EL (cell line): ENCODE data around the gene PPIP5K1.
"Not testable (repeated sequence)": the region's sequence is repeated elsewhere in the genome, so short reads cannot be mapped to it uniquely, and the experiment has no call there.

Experiments
- DNase-seq: peaks from one replicate; pipeline ENCODE4 v3.0.0-alpha.2; 2016

Gene PPIP5K1

DNA sequence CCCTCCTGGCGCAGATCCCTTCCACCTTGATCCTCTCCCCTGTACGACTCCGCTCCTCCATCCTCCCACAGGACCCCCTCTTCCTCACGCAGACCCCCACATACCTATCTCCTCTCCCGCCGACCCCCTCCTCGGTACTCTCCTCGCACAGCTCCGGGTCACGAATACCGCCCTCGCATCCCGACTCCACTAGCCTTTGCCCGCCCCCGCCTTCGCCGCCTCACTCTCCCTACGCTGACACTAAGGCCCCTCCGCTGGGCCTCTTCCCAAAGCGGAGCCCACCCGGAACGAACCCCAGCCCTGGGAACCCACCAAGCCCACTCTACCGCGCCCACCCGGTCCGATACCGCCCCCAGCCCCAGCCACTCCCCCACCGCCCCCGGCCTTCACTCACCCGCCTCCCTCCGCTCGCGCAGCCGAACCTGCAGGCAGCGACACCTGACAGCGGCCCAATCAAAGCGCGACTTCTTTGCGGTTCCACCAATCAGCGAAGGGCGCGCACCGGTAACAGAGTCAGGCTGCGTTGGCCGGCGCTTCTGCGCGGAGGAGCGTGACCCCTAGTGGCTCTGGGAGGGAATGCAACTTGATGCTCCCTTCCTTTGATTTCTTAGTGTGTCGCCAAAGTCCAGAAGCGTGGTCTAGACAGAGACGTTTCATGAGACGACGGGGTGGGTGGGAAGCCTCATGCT, at the start of gene PPIP5K1:
Gene PPIP5K1, minus strand, starts transcription at position 431 of the 689 bp plus-strand sequence. CDS start 5,704 bp downstream, outside the sequence.
- not testable (repeated sequence) for DNase-seq

DNA sequence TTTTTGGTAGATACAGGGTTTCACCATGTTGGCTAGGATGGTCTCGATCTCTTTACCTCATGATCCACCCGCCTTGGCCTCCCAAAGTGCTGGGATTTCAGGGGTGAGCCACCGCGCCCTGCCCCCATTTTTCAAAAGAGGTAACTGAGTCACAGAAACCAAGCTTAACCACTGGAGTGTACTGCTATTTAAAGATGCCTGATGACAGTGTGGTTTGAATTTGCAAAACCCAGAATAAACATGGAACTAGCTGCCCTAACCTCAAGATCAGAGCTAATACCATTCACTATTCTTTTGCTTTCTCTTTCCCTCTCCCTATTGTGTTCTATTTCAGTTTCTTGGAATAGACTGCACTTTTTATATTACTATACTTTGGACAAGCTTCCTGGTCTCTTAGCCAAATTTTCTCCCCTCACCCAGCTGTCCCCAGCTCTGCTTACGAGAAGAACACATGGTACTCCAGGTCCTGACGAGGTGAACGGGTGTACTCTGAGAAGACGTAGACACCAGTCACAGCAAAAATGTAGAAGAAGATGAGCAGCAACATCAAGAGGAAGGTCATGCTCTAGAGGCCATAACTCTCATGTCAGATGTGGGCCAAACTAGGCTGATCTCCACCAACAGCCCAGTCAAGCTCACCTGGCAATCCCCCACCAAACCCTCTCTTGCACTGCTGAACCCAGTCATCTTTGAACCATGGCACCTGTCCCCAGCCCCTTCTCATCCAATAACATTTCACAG, 48.6 kb upstream of the PPIP5K1 start:
- DNase-seq: not testable (repeated sequence)

DNA sequence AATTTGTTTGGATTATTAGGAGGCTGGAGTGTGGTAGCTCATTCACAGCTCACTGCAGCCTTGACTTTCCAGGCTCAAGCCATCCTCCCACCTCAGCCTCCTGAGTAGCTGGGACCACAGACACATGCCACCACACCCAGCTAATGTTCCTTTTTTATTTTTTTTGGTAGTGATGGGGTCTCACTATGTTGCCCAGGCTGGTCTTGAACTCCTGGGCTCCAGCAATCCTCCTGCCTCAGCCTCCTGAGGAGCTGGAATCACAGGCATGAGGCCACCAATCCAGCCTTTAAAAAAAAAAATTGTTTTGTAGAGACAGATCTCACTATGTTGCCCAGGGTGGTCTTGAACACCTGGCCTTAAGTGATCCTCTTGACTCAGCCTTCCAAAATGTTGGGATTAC, 36.9 kb upstream of the PPIP5K1 start:
- DNase-seq: not testable (repeated sequence)

DNA sequence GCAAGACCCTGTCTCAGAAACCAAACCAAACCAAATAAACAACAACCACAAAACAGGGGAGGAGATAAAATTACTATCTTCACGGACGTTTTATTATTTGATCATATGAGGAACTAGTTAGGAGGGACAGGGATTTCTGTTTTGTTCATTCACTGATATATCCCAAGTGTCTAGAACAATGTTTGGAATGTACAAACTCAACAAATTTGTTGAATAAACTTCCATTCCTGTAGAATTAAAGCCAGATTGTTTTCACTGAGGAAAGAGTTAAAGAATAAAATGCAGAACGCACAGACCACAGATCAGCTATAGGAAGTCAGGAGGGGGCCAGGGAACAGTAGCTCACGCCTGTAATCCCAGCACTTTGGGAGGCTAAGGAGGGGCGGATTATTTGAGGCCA, 35.1 kb upstream of the PPIP5K1 start:
- DNase-seq: no peak

DNA sequence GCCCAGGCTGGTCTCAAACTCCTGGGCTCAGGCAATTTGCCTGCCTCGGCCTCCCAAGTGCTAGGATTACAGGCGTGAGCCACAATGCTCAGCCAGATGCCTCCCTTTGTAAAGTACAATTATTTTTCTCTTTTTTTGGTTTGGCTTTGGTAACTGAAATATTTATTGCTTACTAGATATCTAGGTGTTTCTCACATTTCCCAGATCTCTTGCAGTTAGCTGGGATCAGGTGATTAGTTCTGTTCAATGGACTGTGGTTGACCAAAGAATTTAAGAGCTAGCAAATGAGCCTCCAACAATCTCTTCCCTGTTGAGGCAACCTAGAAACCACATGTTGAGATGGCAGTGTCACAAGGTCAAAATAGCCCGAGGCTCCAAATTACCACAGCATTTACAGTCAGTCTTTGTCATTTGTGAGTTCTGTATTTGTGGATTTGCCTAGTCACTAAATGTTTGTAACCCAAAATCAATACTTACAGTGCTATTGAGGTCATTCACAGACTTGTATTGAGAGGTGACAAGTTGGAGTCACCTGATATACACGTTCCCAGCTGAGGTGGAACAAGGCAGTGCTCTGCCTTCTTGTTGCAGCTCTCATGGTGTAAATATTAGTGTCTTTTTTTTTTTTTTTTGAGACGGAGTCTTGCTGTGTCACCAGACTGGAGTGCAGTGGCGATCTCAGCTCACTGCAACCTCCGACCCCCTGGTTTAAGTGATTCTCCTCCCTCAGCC, 32.2 kb upstream of the PPIP5K1 start:
- peak; percentile 19 for DNase-seq

DNA sequence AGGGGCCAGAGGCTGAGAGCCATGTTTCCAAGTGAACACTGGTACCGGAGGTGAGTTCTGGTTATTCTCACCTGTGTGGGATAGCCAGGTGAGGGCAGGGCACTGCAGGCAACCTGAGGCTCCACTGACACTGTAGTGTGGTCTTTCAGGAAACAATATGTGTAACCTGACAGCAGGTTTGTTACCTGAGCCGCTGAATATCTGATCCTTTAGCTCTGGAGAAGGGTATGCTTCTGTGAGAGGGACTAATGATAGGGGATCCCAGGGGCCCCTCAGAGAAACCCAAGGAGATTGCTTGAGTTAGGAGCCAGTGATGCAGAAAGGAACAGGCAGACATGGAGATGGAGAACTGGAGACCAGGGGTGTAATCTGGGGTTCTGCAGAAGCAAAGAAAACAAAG, 28.7 kb upstream of the PPIP5K1 start, which contains the start of gene STRC:
Gene STRC, minus strand, starts transcription at position 101 of the 400 bp plus-strand sequence. Its CDS starts 78 bp downstream, at position 23.
- DNase-seq: not testable (repeated sequence)

DNA sequence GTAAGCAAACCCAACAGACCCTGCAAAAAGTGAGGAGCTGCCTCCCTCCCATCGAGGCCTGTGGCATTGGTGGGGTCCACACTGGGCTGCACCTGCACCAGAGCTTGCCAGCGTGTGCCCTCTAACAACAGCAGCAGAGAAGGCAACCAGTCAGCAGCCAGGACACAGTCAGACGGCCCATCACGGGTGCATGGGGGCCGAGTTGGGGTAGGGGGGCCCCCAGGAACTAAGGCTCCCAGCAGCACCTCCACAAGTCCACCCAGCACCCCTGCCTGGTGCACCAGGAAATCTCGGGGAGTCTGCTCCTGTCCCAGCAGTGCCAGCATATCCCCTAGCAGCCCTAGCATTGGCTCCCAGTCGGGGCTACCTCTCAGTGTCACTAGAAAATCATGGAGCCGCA, 27.7 kb upstream of the PPIP5K1 start:
- DNase-seq: not testable (repeated sequence)

DNA sequence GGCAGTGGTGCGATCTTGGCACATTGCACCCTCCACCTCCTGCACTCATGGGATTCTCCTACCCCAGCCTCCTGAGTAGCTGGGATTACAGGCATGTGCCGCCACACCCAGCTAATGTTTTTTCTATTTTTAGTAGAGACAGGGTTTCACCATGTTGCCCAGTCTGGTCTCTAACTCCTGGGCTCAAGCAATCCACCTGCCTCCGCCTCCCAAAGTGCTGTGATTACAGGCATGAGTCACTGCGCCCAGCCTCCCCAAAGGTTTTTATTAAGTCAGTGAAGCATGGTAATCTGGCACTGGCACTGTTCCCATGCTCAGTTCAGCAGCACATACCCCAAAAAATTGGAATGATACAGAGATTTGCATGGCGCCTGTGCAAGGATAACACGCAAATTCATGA, 12.2 kb upstream of the PPIP5K1 start:
- peak; percentile 16 for DNase-seq

DNA sequence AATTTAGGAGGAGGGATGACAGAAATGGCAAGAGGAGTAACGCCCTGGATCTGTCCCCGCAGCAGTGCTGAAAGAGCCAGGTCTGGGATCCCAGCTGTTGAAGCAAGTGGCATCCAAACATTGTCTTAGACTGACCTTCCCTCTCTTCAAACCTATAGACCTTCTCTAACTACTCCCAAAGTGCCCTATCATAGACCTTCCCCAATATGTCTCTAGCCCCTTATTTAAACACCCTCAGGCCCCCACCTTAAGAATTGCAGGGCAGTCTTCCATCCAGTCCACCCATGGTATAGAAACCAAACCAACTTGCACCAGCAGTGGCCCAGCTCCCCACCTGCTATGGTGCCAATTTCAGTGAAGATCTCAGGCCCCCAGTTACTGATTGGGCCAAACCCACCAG, 10.2 kb upstream of the PPIP5K1 start:
- not testable (repeated sequence) for DNase-seq

DNA sequence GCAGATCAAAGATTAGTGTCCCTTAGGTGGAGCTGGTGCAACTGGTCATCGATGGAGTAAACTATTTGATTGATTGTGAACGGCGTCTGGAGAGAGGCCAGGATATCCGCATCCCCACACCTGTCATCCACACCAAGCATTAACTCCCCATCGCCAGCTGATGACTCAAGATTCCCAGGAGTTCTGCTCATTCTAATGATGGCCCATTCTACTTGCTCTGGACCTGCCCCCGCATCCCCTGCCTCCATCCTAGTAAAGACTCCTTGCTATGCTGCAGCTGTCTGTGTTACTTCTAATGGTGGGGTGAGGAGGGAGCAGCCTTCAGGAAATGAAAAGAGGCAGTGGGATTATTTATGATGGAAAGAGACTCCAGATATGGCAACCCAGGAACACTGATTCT, 9.1 kb upstream of the PPIP5K1 start:
- DNase-seq: not testable (repeated sequence)

DNA sequence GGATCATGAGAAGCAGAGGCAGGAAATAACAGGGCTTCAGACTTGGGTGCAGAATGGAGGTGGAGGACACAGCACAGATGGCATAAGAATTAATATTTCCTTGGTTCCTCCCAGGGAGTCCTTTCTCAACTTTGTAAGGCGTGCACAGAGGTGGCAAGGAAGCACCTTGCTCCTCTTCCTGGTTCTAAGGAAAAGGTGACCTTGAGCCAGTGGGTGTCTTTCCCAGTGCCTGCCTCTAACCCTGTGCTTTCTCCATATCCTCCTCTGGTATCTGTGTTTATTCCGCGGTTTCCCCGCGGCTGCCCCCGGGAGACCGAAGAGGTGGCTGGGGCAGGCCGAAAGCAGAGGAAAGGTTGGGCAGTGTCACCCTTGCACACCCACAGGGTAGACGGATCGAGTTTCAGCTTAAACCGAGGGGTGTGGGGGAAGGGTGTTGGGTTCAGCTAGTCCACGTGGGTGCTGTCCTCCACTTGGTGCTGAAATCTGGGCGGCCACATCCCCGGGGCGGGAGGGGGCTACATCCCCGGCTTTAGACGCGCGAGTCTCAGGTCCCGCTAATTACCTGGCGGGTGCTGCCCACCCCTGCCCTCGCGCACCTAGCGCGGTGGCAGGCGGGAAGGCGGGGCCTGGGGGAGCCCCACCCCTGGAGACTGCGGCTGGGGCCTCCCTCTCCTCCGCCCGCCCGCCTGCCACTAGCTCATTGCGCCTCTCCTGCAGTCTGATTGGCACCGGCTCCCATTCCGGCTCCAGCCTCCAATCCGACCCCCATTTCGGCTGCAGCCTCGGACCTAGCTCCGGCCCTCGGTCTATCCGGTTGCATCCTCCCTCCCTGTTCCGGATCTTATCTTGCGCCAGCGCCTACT, 3.6 kb upstream of the PPIP5K1 start, which contains the start of gene CKMT1B:
Gene CKMT1B, plus strand, starts transcription at position 700 of the 863 bp plus-strand sequence. CDS start 192 bp downstream, outside the sequence.
- not testable (repeated sequence) for DNase-seq

DNA sequence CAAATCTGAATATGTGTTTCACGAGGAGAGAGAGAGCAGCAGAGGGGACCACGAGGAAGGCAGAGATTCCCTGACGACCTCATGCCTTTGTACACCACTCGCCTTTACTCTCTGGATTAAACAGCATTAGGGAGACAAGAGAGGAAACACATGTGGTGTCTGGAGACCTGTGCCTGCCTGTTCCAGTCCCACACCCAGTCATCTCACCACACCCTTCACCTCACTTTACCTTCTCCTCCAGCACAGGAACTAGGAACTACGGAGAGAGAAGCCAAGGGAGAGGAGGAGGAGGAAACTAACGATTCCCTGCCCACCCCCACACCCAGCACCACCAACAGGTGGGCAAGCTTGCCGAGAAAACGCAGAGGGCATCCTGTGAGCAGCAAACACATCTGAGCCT, 2.8 kb upstream of the PPIP5K1 start:
- DNase-seq: not testable (repeated sequence)

DNA sequence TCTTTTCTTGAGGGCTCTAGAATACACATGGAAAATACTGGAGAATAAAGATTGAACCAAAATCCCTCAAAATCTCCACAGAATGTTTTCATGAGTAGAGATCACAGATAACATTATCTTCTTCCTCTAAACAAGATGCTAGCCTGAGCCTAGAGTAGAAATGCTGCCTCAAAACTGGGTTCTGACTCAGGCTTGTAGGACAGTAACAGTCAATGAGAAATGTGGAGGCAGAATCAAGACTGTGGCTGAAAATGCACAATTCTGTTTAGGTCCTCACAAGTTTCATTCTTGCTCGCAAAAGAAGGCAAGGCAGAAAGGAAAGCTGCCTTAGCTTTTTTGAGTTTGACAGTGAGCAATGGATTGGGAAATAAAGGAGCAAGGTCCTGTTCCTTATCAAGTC, 15.4 kb downstream of the PPIP5K1 start:
- DNase-seq: not testable (repeated sequence)

DNA sequence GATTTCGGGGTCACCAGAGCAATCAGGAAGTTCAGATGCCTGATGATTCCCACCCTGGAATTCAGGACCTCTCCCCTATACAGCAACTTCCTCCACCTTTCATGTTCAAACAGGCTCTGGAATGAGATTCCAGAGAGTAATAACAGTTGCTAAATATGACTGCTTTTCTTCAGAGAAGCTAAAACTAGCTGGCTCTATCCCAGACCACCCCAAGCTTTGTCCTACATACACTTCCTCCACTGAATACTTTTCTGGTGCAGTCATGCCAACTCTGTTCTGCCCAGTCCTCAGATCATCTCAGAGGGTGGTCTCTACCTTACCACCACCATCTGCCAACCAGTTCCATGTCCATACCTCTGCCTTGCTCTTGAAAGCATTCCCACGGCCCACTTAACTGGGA, 23.4 kb downstream of the PPIP5K1 start:
- not testable (repeated sequence) for DNase-seq

DNA sequence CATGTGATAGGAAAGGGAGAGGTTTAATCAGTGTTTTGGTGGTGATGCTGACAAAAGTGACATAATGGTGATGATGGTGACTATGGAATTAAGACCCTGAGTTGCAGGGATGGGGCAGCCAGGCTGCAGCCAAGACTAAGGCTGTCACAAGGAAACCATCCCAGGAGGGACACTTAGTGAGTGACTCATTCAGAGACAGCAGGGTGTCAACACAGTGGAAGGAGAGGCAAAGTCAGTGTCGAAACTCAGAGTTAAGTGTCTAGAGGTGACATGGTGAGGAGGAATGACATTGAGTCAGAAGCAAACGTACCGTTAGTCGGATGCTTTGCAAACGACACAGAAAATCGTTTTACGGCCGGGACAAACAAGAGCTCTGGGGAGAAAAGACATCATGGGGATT, 26.2 kb downstream of the PPIP5K1 start:
- DNase-seq: not testable (repeated sequence)

DNA sequence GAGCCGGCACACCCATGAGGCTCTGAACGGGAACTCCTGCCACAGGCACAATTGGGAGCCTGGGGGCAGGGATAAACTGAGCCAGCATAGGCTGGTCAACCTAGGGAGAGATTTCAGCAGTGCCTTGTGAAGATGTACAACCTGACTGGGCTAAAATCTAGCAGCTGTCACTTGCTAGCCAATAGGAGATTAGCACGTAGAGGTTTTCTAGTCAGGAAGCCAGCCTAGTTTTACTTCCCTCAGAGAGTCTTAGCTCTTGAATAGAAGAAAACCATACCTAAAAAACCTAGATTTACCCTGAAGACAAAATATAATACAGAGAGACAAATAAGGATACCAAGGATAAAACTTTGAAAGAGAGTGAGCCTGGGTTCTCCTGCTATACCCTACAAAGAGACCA, 27.3 kb downstream of the PPIP5K1 start:
- DNase-seq: not testable (repeated sequence)

DNA sequence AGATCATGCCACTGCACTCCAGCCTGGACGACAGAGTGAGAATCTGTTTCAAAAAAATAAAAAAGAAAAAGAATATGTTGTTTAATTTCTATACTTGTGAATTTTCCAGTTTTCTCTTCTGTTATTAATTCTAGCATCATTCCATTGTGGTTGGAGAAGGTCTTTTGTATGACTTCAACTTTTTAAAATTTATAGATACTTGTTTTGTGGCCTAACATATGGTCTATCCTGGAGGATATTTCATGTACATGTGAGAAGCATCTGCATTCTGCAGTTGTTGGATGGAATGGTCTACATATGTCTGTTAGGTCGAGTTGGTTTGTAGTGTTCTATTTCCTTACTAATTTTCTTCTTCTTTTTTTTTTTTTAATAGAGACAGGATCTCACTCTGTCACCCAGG, 37.0 kb downstream of the PPIP5K1 start:
- no peak for DNase-seq

DNA sequence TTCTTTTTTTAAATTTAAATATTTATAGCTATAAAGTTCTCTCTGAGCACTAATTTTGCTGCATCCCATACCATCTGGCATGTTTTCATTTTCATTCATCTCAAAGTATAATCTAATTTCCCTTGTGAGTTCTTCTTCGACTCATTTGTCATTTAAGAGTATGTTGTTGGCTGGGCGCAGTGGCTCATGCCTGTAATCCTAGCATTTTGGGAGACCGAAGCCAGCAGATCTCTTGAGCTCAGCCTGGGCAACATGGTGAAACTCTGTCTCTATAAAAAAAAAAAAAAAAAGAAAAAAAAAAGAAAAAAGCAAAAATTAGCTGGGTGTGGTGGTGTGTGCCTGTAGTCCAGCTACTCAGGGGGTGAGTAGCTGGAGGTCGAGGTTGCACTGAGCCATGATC, 37.8 kb downstream of the PPIP5K1 start:
- DNase-seq: no peak

DNA sequence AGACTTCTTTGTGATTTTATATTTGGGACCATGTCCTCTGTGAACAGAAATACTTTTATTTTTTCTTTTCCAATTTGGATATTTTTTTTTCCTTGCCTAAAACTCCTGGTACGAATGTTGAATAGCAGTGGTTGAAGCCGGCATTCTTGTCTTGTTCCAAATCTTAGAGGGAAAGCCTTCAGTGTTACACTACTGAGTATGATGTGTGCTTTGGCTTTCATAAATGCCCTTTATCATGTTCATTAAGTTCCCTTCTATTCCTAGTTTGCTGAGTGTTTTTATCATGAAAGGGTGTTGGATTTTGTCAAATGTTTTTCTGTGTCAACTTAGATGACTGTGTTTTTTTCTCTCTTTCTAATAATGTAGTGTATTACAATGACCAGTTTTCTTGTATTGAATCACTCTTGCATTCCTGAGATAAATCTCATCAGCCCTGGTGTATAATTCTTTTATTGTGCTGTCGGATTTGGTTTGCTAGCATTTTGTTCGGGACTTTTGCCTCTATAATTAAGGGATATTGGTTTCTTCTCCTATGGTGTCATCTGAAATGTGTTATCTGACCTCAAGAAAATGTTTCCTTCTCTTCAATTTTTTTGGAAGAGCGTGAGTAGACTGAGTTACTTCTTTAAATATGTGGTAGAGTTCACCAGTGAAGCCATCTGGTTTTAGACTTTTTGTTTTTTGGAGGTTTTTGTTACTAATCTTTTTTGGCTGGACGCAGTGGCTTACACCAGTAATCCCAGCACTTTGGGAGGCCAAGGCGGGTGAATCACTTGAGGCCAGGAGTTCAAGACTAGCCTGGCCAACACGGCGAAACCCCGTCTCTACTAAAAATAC, 39.3 kb downstream of the PPIP5K1 start:
- peak; percentile 52 for DNase-seq

DNA sequence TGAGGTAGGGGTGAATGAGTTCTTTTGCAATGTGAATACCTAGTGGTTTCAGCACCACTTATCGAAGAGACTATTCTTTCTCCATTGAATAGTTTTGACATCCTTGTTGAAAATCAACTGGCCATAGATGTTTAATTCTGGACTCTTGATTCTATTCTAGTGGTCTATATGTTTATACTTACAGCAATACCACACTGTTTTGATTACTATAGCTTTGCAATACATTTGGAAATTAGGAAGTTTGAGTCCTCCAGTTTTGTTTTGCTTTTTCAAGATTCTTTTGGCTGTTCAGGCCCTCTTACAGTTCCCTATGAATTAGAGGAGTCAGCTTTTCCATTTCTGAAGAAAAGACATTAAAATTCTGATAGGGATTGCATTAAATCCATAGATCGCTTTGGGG, 42.5 kb downstream of the PPIP5K1 start:
- DNase-seq: no peak

DNA sequence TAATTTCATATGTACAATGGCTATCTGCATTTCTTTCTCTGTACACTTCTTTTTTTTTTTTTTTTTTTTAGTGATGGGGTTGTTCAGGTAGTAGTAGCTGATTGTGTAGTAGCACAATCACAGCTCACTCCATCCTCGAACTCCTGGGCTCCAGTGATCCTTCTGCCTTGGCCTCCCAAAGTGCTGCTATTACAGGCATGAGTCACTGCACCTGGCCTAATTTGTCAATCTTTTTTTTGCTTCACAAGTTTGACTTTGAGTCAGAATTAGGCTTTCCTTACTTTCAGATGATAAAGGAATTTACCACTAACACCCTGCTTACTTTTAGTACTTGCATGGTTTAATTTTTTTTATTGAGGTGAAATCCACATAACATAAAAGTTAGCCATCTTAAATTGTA, 44.6 kb downstream of the PPIP5K1 start:
- DNase-seq: no peak
